Fibroblast of lung (primary cell): ENCODE data around the gene SLC6A17. TPM values are rescaled to one million over a fixed set of nuclear protein-coding genes. Genes with fewer than 3 reads are reported as not detected.

Experiments
- DNase-seq, 2 donors: peaks; one replicate each; pipeline versions ENCODE4 v3.0.0 to v3.0.0-alpha.2; 2010; ENCODE audit warnings: low read depth in 2 of 2
- H2AFZ ChIP-seq: 2 replicates; pipeline ENCODE4 v1.5.1; 2012; ENCODE audit warnings: low read length, control low read depth, inconsistent platforms
- H3K27ac ChIP-seq: 2 replicates; pipeline ENCODE4 v1.5.1; 2011; ENCODE audit warnings: low read length, control low read depth; ENCODE audit not compliant: insufficient read depth
- H3K27me3 ChIP-seq: 2 replicates; pipeline ENCODE4 v1.5.1; 2011; ENCODE audit warnings: mild to moderate bottlenecking, low read length; ENCODE audit not compliant: control insufficient read depth, insufficient read depth
- H3K36me3 ChIP-seq: 2 replicates; pipeline ENCODE4 v1.5.1; 2011; ENCODE audit warnings: low read length; ENCODE audit not compliant: control insufficient read depth, insufficient read depth
- H3K4me1 ChIP-seq: 2 replicates; pipeline ENCODE4 v1.5.1; 2011; ENCODE audit warnings: low read length; ENCODE audit not compliant: control insufficient read depth, insufficient read depth; ENCODE audit errors: extremely low read depth
- H3K4me2 ChIP-seq: 2 replicates; pipeline ENCODE4 v1.5.1; 2011; ENCODE audit warnings: low read length, control low read depth; ENCODE audit not compliant: insufficient read depth; ENCODE audit errors: extremely low read depth
- H3K4me3 ChIP-seq, 4 experiments: fragments of 200-600 bp in 1 of 4; sonication (generic) in 1 of 4; replicated peaks in 1 of 4; 2 replicates each; pipeline ENCODE4 v1.5.1; 2011 to 2016; ENCODE audit warnings: low read length in 4 of 4, low read depth in 3 of 4, mild to moderate bottlenecking in 3 of 4, control low read depth in 2 of 4, inconsistent platforms in 1 of 4, mixed read lengths in 1 of 4; ENCODE audit not compliant: insufficient read depth in 1 of 4; ENCODE audit errors: control extremely low read depth in 1 of 4
- H3K79me2 ChIP-seq: 2 replicates; pipeline ENCODE4 v1.5.1; 2012; ENCODE audit warnings: mild to moderate bottlenecking, low read length, inconsistent platforms; ENCODE audit not compliant: control insufficient read depth, insufficient read depth
- H3K9ac ChIP-seq: 2 replicates; pipeline ENCODE4 v1.5.1; 2011; ENCODE audit warnings: mild to moderate bottlenecking, low read length, control low read depth; ENCODE audit not compliant: insufficient read depth
- H3K9me3 ChIP-seq: 2 replicates; pipeline ENCODE4 v1.5.1; 2012; ENCODE audit warnings: low read depth, low read length; ENCODE audit not compliant: control insufficient read depth, insufficient read depth
- H4K20me1 ChIP-seq: 2 replicates; pipeline ENCODE4 v1.5.1; 2011; ENCODE audit warnings: low read length; ENCODE audit not compliant: control insufficient read depth, insufficient read depth; ENCODE audit errors: extremely low read depth
- EZH2 ChIP-seq: IDR thresholded peaks from 2 replicates; pipeline ENCODE4 v1.5.1; 2012; ENCODE audit warnings: low read length, control low read depth, mild to moderate bottlenecking; ENCODE audit errors: missing control alignments
- polyA plus RNA-seq, 2 donors: library from polyadenylated mRNA; depleted of rRNA in 1 of 2; stranded (reverse) in 1 of 2; unstranded in 1 of 2; fragments of >200 nt; gene quantifications; 2 replicates each; pipeline ENCODE4 v1.2.1, GENCODE V29; 2011 to 2012; ENCODE audit warnings: missing spikeins in 1 of 2
- total RNA-seq: library from RNA; depleted of rRNA; stranded (reverse); fragments of >200 nt; gene quantifications from 2 replicates; pipeline ENCODE4 v1.2.1, GENCODE V29; 2014
- TF ChIP-seq, protein P1 (sequence below), 2 donors: IDR thresholded peaks in 1 of 2; conservative IDR thresholded peaks in 1 of 2; 1 replicate in 1 of 2; 2 replicates in 1 of 2; pipeline ENCODE4 v1.5.1; 2011 to 2012; ENCODE audit warnings: low read length in 2 of 2, control low read depth in 1 of 2, inconsistent platforms in 1 of 2, low read depth in 1 of 2, mild to moderate bottlenecking in 1 of 2

SLC6A17 gene
- total and polyA plus RNA-seq, 2 donors (not counting 1 experiment from before 2014, with no cell fraction given), result under 0.01 to 0.14 TPM

DNA sequence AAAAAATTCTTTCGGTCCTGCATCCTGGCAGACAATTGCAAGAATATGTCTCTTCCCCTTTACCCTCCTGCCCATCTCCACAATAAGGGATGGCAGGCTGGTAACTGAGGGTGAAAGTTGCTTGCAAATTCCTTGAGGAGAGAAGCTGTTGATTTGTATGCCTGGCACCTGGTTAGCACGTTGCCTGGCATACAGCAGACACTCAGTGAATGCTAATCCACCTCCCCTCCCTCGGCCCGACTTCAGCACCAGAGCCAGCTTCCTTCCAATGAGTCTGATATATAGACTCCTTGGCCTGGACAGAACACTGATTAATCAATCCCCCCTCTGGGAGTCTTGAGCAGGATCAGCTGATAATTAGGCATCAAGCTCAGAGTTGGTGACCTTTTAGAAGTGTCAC, 99.0 kb downstream of the SLC6A17 start:
- no peak overlapping the region for H2AFZ ChIP-seq
- H3K27me3 ChIP-seq, result peaks cover 3% of the 10 kb centered on the region
- H3K4me3 ChIP-seq, result no peak overlapping the region
- TF ChIP-seq EZH2, result no peak
- TF ChIP-seq, protein P1, sequence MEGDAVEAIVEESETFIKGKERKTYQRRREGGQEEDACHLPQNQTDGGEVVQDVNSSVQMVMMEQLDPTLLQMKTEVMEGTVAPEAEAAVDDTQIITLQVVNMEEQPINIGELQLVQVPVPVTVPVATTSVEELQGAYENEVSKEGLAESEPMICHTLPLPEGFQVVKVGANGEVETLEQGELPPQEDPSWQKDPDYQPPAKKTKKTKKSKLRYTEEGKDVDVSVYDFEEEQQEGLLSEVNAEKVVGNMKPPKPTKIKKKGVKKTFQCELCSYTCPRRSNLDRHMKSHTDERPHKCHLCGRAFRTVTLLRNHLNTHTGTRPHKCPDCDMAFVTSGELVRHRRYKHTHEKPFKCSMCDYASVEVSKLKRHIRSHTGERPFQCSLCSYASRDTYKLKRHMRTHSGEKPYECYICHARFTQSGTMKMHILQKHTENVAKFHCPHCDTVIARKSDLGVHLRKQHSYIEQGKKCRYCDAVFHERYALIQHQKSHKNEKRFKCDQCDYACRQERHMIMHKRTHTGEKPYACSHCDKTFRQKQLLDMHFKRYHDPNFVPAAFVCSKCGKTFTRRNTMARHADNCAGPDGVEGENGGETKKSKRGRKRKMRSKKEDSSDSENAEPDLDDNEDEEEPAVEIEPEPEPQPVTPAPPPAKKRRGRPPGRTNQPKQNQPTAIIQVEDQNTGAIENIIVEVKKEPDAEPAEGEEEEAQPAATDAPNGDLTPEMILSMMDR (conservative IDR thresholded peaks at IDR 0.05 in 1 of 2, IDR thresholded peaks at IDR 0.05 in 1 of 2; ENCODE audit: low read depth in 1 of 2, low read length in 2 of 2), result no peak
- H3K4me2 ChIP-seq, result no peak overlapping the region
- no peaks in the 10 kb centered on the region for H3K9me3 ChIP-seq
- no peaks in the 10 kb centered on the region for H3K79me2 ChIP-seq
- no peaks in the 10 kb centered on the region for H4K20me1 ChIP-seq
- DNase-seq, result no peak
- no peaks in the 10 kb centered on the region for H3K36me3 ChIP-seq
- H3K4me1 ChIP-seq, result no peaks in the 10 kb centered on the region
- no peak overlapping the region for H3K27ac ChIP-seq
- H3K9ac ChIP-seq, result no peak overlapping the region

DNA sequence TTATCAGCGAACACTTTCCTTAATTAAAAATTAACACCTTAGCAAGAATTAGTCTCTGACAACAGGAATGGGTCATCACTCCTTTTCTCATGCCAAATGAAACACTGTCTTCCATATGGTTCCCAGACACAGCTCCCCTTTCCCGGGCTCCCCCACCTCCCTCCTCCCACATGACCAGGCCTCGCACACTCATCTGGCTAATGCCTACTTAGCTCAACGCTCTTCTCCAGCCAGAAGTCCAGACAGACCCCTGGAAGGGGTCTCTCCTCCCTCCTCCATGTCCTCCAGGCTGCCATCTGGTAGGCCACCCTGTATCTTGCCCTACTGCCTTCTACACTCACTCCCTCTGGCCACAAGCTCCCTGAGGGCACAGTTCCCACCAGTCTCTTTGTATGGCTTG, 99.7 kb downstream of the SLC6A17 start:
- TF ChIP-seq, protein P1 (conservative IDR thresholded peaks at IDR 0.05 in 1 of 2, IDR thresholded peaks at IDR 0.05 in 1 of 2; ENCODE audit: low read depth in 1 of 2, low read length in 2 of 2), result no peak
- TF ChIP-seq EZH2, result no peak
- Histone ChIP-seq H3K27ac (no peak overlapping the region), H3K79me2 (no peaks in the 10 kb centered on the region), H3K9ac (no peak overlapping the region), H3K27me3 (peaks cover 3% of the 10 kb centered on the region), H3K9me3 (no peaks in the 10 kb centered on the region), H3K4me2 (no peak overlapping the region), H2AFZ (no peak overlapping the region), H3K36me3 (no peaks in the 10 kb centered on the region), H3K4me1 (no peaks in the 10 kb centered on the region), H4K20me1 (no peaks in the 10 kb centered on the region), H3K4me3 (no peak overlapping the region)
- DNase-seq, result no peak

DNA sequence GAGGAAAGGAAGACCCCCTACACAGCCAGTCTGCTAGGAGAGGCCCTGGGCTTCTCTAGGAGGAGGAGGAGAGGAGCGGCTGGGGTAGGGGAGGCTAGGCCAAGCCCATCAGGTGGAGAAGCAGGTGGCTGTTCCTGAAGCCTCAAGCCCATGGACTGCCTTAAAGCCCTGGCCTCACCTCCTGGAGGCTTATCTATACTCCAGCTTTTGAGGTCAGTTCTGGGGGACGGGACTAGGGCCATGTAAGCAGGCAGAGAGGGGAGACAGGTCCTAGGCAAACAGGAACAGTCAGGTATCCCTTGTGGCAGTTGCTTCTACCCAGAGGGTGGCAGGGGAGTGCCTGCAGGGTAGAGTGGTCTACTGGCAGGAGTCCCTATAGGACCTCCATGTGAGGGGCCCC, 100.5 kb downstream of the SLC6A17 start:
- H3K27ac ChIP-seq, result no peak overlapping the region

More for the DNA sequence above, 100.5 kb downstream of the SLC6A17 start:
- H2AFZ ChIP-seq, result no peak overlapping the region
- no peak for DNase-seq
- H3K4me2 ChIP-seq, result no peak overlapping the region
- H3K9ac ChIP-seq, result no peak overlapping the region
- H3K9me3 ChIP-seq, result no peaks in the 10 kb centered on the region
- no peaks in the 10 kb centered on the region for H3K79me2 ChIP-seq
- no peaks in the 10 kb centered on the region for H4K20me1 ChIP-seq
- H3K27me3 ChIP-seq, result peaks cover 5% of the 10 kb centered on the region
- H3K4me3 ChIP-seq, result no peak overlapping the region
- no peaks in the 10 kb centered on the region for H3K36me3 ChIP-seq
- H3K4me1 ChIP-seq, result no peaks in the 10 kb centered on the region
- TF ChIP-seq, protein P1 (conservative IDR thresholded peaks at IDR 0.05 in 1 of 2, IDR thresholded peaks at IDR 0.05 in 1 of 2; ENCODE audit: low read depth in 1 of 2, low read length in 2 of 2), result no peak
- no peak for TF ChIP-seq EZH2

Other genes starting within 250 kb of the SLC6A17 start
- gene CSF1, start 239.6 kb upstream of the SLC6A17 start, total RNA-seq, result 29.0 and 48.9 TPM in 2 replicates
- gene CSF1, start 239.6 kb upstream of the SLC6A17 start, polyA plus RNA-seq, result 28.6 and 40.4 TPM in 2 replicates
- 60.1 and 70.5 TPM in 2 replicates for gene AHCYL1, start 165.7 kb upstream of the SLC6A17 start, total RNA-seq
- gene AHCYL1, start 165.7 kb upstream of the SLC6A17 start, polyA plus RNA-seq, result 73.4 and 83.3 TPM in 2 replicates
- 41.9 and 43.8 TPM in 2 replicates for gene STRIP1, start 115.9 kb upstream of the SLC6A17 start, total RNA-seq
- gene STRIP1, start 115.9 kb upstream of the SLC6A17 start, polyA plus RNA-seq, result 17.2 and 27.0 TPM in 2 replicates
- gene ALX3, start 79.8 kb upstream of the SLC6A17 start, total RNA-seq, result not detected in 2 replicates
- gene ALX3, start 79.8 kb upstream of the SLC6A17 start, polyA plus RNA-seq, result not detected in 2 replicates
- under 0.01 TPM in 1 of 2 replicates, not detected in the other for gene UBL4B, start 38.1 kb upstream of the SLC6A17 start, total RNA-seq
- gene UBL4B, start 38.1 kb upstream of the SLC6A17 start, polyA plus RNA-seq, result not detected in 2 replicates
- 0.51 and 0.66 TPM in 2 replicates for gene KCNC4, start 59.8 kb downstream of the SLC6A17 start, total RNA-seq
- gene KCNC4, start 59.8 kb downstream of the SLC6A17 start, polyA plus RNA-seq, result 0.76 and 1.6 TPM in 2 replicates
- gene RBM15, start 188.9 kb downstream of the SLC6A17 start, total RNA-seq, result 25.9 and 26.5 TPM in 2 replicates
- 8.4 and 10.7 TPM in 2 replicates for gene RBM15, start 188.9 kb downstream of the SLC6A17 start, polyA plus RNA-seq
- gene SLC16A4, start 240.5 kb downstream of the SLC6A17 start, total RNA-seq, result 42.6 and 64.4 TPM in 2 replicates
- gene SLC16A4, start 240.5 kb downstream of the SLC6A17 start, polyA plus RNA-seq, result 32.8 and 91.9 TPM in 2 replicates